Central memory CD4-positive, alpha-beta T cell (primary cell): ENCODE results near the gene C7.
"Not testable (repeated sequence)": the region's sequence is repeated elsewhere in the genome, so short reads cannot be mapped to it uniquely, and the experiment has no call there.

ENCODE experiments used
- DNase-seq: peaks from one replicate; pipeline ENCODE4 v3.0.0; 2022

The C7 gene

DNA sequence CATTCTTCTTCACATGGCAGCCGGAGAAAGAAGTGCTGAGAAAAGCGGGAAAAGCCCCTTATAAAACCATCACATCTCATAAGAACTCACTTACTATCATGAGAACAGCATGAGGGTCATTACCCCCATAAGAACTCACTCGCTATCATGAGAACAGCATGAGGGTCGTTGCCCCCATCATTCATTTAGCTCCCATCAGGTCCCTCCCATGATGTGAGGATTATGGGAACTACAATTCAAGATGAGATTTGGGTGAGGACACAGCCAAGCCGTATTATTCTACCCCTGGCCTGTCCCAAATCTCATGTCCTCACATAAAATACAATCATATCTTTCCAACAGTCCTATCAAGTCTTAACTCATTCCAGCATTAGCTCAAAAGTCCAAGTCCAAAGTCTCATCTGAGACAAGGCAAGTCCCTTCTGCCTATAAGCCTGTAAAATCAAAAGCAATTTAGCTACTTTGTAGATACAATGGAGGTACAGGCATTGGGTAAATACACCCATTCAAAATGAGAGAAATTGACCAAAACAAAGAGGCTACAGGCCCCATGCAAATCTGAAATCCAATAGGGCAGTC lies 82.8 kb downstream of the C7 start:
- DNase-seq = no peak

DNA sequence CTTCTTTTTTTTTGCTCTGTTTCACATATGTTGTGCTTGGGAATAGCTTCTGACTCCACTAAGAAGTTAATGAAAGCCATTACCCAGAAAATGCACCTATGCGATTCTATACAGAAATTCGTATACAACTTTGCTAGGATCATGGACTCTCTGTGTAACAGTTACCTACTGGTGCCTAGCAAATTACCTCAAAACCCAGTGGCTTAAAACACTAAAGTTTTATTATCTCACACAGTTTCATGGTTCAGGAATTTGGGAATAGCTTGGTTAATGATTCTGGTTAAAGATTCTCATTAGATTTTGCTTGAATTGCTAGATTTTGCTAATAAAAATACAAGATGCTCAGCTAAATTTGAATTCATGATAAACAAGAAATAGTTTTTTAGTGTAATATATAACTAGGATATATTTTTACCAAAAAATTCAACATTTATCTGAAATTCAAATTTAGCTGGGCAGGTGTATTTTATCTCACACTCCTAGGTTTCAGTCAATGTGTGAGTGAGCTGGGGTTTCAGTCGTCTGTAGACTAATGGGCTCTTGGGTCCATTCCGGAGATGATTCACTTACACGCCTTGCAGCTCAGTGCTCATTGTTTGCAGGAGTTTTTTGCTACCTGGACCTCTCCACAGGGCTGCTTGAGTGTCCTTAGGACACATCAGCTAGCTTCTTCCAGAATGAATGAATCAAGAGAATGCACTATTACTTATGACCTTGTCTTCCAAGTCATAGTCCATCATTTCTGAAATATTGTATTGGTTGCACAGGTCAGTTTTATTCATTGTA lies 86.7 kb downstream of the C7 start:
- DNase-seq = no peak

DNA sequence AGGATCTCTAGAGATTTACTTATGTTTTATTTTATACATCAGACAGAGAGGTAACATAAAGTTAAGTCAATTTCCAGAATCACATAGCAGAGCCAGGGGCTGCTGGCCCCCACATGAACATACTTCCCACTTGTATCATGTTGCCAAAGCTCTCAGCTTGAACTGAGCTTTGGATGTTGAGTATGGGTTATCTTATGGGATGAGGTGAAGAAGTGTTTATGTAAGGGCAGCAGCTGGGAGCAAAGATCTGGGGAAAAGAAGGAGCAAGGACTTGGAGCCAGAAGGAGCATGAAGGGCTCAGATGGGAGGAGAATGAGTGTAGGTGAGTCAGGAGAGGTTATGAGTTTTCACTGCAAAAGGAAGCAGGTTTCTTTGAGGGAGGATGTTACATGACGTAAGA lies 89.8 kb downstream of the C7 start:
- no peak for DNase-seq

DNA sequence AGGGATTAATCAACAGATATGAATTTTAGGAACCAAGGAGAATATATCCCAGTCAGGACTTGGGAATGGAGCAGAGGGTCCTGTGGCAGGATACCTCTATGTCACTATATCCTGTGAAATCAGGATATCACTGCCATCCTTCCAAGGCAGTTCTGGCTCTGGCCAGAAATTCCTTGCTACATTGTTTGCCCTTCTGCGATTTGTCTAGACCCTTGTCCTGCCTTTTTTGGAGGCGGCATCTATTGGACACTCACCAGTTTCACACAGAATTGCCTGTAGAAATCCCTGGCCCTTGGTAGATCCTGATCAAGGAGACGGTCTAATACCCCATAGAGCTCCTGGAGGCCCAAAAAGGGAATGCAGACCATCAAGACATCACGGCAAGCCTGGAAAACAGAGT lies 90.7 kb downstream of the C7 start:
- DNase-seq = no peak

DNA sequence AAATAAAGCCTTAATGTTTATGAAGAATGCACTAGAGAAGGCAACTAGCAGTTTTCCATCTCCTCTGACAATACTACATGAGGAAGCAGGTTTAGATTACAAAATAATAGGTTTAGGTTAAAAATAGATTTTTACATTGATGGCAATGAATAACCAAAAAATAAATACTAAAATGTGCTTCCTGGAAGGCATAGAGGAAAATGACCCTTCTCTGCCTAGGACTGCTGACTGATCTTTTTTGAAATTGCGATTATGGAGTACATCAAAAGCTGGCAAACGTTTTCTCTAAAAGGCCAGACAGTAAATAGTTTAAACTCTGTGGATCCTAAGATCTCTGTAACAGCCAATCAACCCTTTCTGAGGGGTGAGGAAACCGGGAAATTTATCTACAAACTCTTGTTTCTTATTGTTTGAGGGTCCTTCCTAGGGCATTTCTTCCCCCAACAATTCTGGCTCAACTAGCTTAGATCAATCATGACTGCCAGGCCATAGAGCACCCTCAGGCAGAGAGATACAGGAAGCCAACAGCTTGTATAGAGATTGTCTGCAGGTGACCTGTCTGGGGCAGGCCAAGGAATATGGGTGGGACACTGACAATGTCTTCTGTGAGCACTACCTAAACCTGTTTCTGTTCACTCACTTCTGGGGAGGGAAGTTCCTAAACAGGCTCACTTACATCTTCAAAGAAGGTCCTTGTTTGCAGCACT lies 94.5 kb downstream of the C7 start:
- no peak for DNase-seq

DNA sequence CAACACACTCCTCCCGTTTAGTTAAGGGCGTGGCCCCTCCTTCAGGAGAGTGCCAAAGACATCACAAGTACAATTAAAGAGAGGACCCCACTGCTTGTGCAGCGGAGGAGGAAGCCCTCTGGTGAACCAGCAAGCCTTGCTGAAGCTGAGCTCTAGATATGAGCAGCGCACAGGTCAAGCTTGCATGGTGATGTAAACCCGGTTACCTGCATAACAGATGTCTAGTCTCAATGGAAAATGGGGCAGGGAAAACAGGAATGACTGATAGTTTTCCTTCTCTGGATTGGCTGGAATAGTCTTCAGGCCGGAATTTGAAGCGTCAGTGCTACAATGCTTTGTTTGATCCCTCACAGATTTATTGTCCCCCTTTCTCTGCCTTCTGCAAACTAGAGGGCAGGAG lies 95.6 kb downstream of the C7 start:
- no peak for DNase-seq

DNA sequence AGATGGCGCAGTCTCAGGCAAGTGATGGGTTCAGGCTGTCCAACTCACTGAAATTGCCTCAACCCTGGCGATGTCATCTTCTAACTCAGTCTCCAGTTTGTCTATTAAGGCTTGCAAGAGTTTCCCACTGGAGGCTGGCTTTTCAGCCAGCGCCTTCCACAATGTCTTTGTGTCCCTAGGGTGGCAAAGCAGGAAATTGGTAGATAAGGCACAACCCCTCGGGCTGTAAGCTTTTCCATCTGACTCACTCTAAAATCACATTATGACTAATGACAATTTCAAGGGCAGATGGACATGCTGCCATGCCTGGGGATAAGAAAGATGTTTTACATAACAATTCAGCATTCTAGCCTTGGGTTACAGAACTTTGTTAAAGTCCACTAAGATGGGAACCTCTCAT lies 99.9 kb downstream of the C7 start:
- DNase-seq = no peak

DNA sequence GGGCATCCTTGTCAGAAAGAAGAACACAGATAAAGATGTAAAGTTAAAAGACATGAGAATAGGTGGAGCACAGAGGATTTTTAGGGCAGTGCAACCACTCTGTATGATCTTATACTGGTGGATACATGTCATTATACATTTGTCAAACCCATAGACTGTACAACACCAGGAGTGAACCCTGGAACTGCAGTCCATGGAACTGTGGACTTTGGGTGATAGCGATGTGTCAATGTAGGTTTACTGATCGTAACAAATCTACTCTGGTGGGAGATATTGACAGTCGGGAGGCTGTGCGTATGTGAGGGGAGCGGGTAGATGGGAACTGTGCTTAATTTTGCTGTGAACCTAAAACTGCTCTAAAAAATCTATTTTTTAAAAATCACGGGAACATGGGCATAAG lies 101.3 kb downstream of the C7 start:
- no peak for DNase-seq

DNA sequence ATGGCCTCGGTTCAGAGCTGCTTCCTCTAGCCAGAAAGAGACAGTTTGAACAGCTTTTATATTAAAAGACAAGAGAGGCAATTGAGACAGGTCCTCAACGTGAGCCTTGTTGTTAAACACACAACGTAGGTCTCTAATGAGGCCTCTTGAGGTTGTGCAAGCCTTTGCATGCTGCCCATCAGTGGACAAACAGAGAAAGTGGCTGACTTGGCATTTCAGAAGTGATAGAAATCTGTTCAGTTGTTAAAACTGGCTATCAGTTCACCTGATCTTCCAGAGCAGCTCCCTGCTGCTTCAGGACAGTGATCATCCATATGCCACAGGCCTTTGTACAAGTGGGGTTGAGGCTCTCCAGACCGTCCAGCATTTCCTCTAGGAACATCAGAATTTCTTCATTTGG lies 103.0 kb downstream of the C7 start:
- no peak for DNase-seq

DNA sequence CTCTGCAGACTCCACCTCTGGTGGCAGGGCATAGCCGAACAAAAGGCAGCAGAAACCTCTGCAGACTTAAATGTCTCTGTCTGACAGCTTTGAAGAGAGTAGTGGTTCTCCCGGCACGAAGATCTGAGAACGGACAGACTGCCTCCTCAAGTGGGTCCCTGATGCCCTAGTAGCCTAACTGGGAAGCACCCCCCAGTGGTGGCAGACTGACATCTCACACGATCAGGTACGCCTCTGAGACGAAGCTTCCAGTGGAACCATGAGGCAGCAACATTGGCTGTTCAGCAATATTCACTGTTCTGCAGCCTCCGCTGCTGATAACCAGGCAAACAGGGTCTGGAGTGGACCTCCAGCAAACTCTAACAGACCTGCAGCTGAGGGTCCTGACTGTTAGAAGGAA lies 113.3 kb downstream of the C7 start:
- DNase-seq = not testable (repeated sequence)
